ENCODE results near the gene KLHL29.

Gene KLHL29

GRCh38 chr2:23746141-23746863 is 361.3 kb downstream of the KLHL29 start:
- in situ Hi-C loops (cut with MboI; ENCODE audit: low sequenced_read_pairs) = no loop called here
- H3K27me3 ChIP-seq (ENCODE audit: low read depth) = no peaks in the 10 kb centered on the region
- H3K4me1 ChIP-seq = no peaks in the 10 kb centered on the region
- no peaks in the 10 kb centered on the region for H3K36me3 ChIP-seq (replicated peaks)
- no peak for DNase-seq (ENCODE audit: low spot score in 2 of 2)
- no peak overlapping the region for H3K4me3 ChIP-seq
- H3K9me3 ChIP-seq = no peaks in the 10 kb centered on the region

GRCh38 chr2:23751747-23752265 is 366.8 kb downstream of the KLHL29 start:
- no peak for DNase-seq (ENCODE audit: low spot score in 2 of 2)
- Histone ChIP-seq H3K4me3 (no peak overlapping the region), H3K27me3 (ENCODE audit: low read depth) (no peaks in the 10 kb centered on the region), H3K36me3 (replicated peaks) (no peaks in the 10 kb centered on the region; the same call in 1 of the 2 replicates), H3K4me1 (peaks cover 23% of the 10 kb centered on the region), H3K9me3 (no peaks in the 10 kb centered on the region)
- in situ Hi-C loops (cut with MboI; ENCODE audit: low sequenced_read_pairs) = no loop called here

- DNase-seq (ENCODE audit: low spot score in 2 of 2) = no peak
- in situ Hi-C loops (cut with MboI; ENCODE audit: low sequenced_read_pairs) = no loop called here
- peaks cover 3% of the 10 kb centered on the region; the same call in 1 of the 2 replicates for H3K36me3 ChIP-seq (replicated peaks)
- no peaks in the 10 kb centered on the region for H3K9me3 ChIP-seq
- H3K27me3 ChIP-seq (ENCODE audit: low read depth) = no peaks in the 10 kb centered on the region
- no peak overlapping the region for H3K4me3 ChIP-seq
- H3K4me1 ChIP-seq = peaks cover 29% of the 10 kb centered on the region
These were observed 368.5 kb downstream of the KLHL29 start for GRCh38 chr2:23753291-23754010.

- H3K4me1 ChIP-seq = peaks cover 29% of the 10 kb centered on the region
- in situ Hi-C loops (cut with MboI; ENCODE audit: low sequenced_read_pairs) = no loop called here
- DNase-seq (ENCODE audit: low spot score in 2 of 2) = no peak
- no peak overlapping the region for H3K4me3 ChIP-seq
- H3K27me3 ChIP-seq (ENCODE audit: low read depth) = no peaks in the 10 kb centered on the region
- no peaks in the 10 kb centered on the region for H3K9me3 ChIP-seq
- H3K36me3 ChIP-seq (replicated peaks) = peaks cover 3% of the 10 kb centered on the region; the same call in 1 of the 2 replicates
These were observed 370.0 kb downstream of the KLHL29 start for GRCh38 chr2:23754970-23755369.

- Histone ChIP-seq H3K4me1 (peaks cover 29% of the 10 kb centered on the region), H3K4me3 (no peak overlapping the region), H3K27me3 (ENCODE audit: low read depth) (no peaks in the 10 kb centered on the region), H3K36me3 (replicated peaks) (peaks cover 3% of the 10 kb centered on the region; the same call in 1 of the 2 replicates), H3K9me3 (no peaks in the 10 kb centered on the region)
- DNase-seq (ENCODE audit: low spot score in 2 of 2) = no peak
- in situ Hi-C loops (cut with MboI; ENCODE audit: low sequenced_read_pairs) = no loop called here
These were observed 371.8 kb downstream of the KLHL29 start for GRCh38 chr2:23756593-23757292.

GRCh38 chr2:23757686-23758433 is 372.9 kb downstream of the KLHL29 start:
- H3K4me3 ChIP-seq = no peak overlapping the region
- peaks cover 29% of the 10 kb centered on the region for H3K4me1 ChIP-seq
- in situ Hi-C loops (cut with MboI; ENCODE audit: low sequenced_read_pairs) = no loop called here
- H3K27me3 ChIP-seq (ENCODE audit: low read depth) = no peaks in the 10 kb centered on the region
- peaks cover 3% of the 10 kb centered on the region; the same call in 1 of the 2 replicates for H3K36me3 ChIP-seq (replicated peaks)
- DNase-seq (ENCODE audit: low spot score in 2 of 2) = no peak
- no peaks in the 10 kb centered on the region for H3K9me3 ChIP-seq
